ENCODE results near the gene KCNQ1.

The KCNQ1 gene

GRCh38 chr11:2892967-2893528, 448.2 kb downstream of the KCNQ1 start:
- TF ChIP-seq Cebpa-rat (IDR thresholded peaks at IDR 0.05): no peak
- H3K4me3 ChIP-seq: peak overlapping the region in 9 of 10 experiments; percentile 44 to 69 (median 52); a peak in 19 of 20 replicates

GRCh38 chr11:2893935-2894334, 449.1 kb downstream of the KCNQ1 start:
- Histone ChIP-seq H3K9ac (no peak overlapping the region), H3K4me1 (peaks cover 62 to 87% (median 70%) of the 10 kb centered on the region in 10 experiments), H3K36me3 (peaks cover 0 to 11% (median 0%) of the 10 kb centered on the region in 11 experiments; a peak in 3 of 22 replicates), H3K4me2 (no peak overlapping the region), H3K27me3 (no peaks in the 10 kb centered on the region), H3K27ac (no peak overlapping the region; a peak in 1 of 22 replicates), H3K4me3 (no peak overlapping the region), H4K20me1 (peaks cover 0 to 15% (median 0%) of the 10 kb centered on the region in 11 experiments; a peak in 3 of 22 replicates), H3K9me3 (replicated peaks in 1 of 11) (no peaks in the 10 kb centered on the region)
- no peak for TF ChIP-seq Cebpa-rat (IDR thresholded peaks at IDR 0.05)

More at GRCh38 chr11:2892967-2893528, 448.2 kb downstream of the KCNQ1 start:
- peak overlapping the region; percentile 83 to 98 (median 94) for H3K4me2 ChIP-seq
- peak overlapping the region; percentile 9 to 94 (median 88); a peak in 20 of 22 replicates for H3K27ac ChIP-seq
- no peaks in the 10 kb centered on the region for H3K27me3 ChIP-seq
- H3K9me3 ChIP-seq (replicated peaks in 1 of 11): no peaks in the 10 kb centered on the region
- peak overlapping the region; percentile 63 to 83 (median 75); a peak in 21 of 22 replicates for H3K9ac ChIP-seq
- peaks cover 0 to 11% (median 0%) of the 10 kb centered on the region in 11 experiments; a peak in 3 of 22 replicates for H3K36me3 ChIP-seq
- H4K20me1 ChIP-seq: peaks cover 0 to 20% (median 0%) of the 10 kb centered on the region in 11 experiments; a peak in 3 of 22 replicates
- peaks cover 56 to 79% (median 66%) of the 10 kb centered on the region in 10 experiments for H3K4me1 ChIP-seq

GRCh38 chr11:2896047-2896446, 451.2 kb downstream of the KCNQ1 start:
- H3K36me3 ChIP-seq: peaks cover 0 to 11% (median 0%) of the 10 kb centered on the region in 11 experiments; a peak in 3 of 22 replicates
- H3K4me1 ChIP-seq: peaks cover 63 to 88% (median 74%) of the 10 kb centered on the region in 10 experiments
- no peak overlapping the region for H3K9ac ChIP-seq
- peak overlapping the region in 10 of 11 experiments; percentile 1 to 99 (median 60); a peak in 12 of 22 replicates for H3K4me2 ChIP-seq
- H3K4me3 ChIP-seq: no peak overlapping the region
- H4K20me1 ChIP-seq: no peaks in the 10 kb centered on the region
- H3K9me3 ChIP-seq (replicated peaks in 1 of 11): no peaks in the 10 kb centered on the region
- peak overlapping the region in 6 of 11 experiments; percentile 15 to 87 (median 76); a peak in 8 of 22 replicates for H3K27ac ChIP-seq
- no peak for TF ChIP-seq Cebpa-rat (IDR thresholded peaks at IDR 0.05)
- no peaks in the 10 kb centered on the region for H3K27me3 ChIP-seq

GRCh38 chr11:2897048-2897447, 452.2 kb downstream of the KCNQ1 start:
- Histone ChIP-seq H3K4me1 (peaks cover 61 to 87% (median 72%) of the 10 kb centered on the region in 10 experiments), H3K4me2 (peak overlapping the region in 10 of 11 experiments; percentile 27 to 99 (median 97); a peak in 14 of 22 replicates), H3K9ac (peak overlapping the region in 3 of 11 experiments; percentile 18 to 80 (median 44); a peak in 3 of 22 replicates), H3K27ac (peak overlapping the region in 10 of 11 experiments; percentile 7 to 93 (median 76); a peak in 16 of 22 replicates), H3K27me3 (no peaks in the 10 kb centered on the region), H4K20me1 (no peaks in the 10 kb centered on the region), H3K36me3 (peaks cover 0 to 11% (median 0%) of the 10 kb centered on the region in 11 experiments; a peak in 3 of 22 replicates), H3K9me3 (replicated peaks in 1 of 11) (no peaks in the 10 kb centered on the region), H3K4me3 (peak overlapping the region in 2 of 10 experiments; percentile 65 to 86; a peak in 1 of 20 replicates)
- TF ChIP-seq Cebpa-rat (IDR thresholded peaks at IDR 0.05): no peak

- TF ChIP-seq Cebpa-rat (IDR thresholded peaks at IDR 0.05): no peak
- peak overlapping the region; percentile 68 to 93 (median 83) for H3K27ac ChIP-seq
- H3K4me1 ChIP-seq: peaks cover 65 to 83% (median 72%) of the 10 kb centered on the region in 10 experiments
- peak overlapping the region; percentile 53 to 86 (median 68); a peak in 18 of 22 replicates for H3K9ac ChIP-seq
- peak overlapping the region; percentile 87 to 99 (median 97) for H3K4me2 ChIP-seq
- peaks cover 0 to 15% (median 0%) of the 10 kb centered on the region in 11 experiments; a peak in 4 of 22 replicates for H3K36me3 ChIP-seq
- H3K4me3 ChIP-seq: peak overlapping the region in 9 of 10 experiments; percentile 22 to 86 (median 56); a peak in 16 of 20 replicates
- no peaks in the 10 kb centered on the region for H3K27me3 ChIP-seq
- H3K9me3 ChIP-seq (replicated peaks in 1 of 11): no peaks in the 10 kb centered on the region
- no peaks in the 10 kb centered on the region; a peak in 3 of 22 replicates for H4K20me1 ChIP-seq
Measured at GRCh38 chr11:2898366-2899079, 453.7 kb downstream of the KCNQ1 start.
